ENCODE results near the gene PI4KB.
"Not testable (repeated sequence)": the region's sequence is repeated elsewhere in the genome, so short reads cannot be mapped to it uniquely, and the experiment has no call there.

PI4KB gene

DNA sequence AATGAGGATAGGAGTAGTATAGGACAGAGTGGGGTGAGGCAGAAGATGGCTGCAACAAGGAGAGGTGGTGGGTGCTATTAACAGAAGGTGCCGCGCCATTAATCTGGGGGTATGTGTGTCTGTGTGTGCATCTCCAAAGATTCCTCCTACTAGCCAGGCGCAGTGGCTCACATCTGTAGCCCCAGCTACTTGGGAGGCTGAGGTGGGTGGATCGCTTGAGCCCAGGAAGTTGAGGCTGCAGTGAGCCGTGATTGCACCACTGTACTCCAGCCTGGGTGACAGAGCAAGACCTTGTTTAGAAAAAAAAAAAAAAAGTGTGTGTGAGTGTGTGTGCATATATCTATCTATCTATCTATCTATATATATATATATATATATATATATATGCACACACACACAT lies 51.9 kb downstream of the PI4KB start:
- DNase-seq = not testable (repeated sequence)

DNA sequence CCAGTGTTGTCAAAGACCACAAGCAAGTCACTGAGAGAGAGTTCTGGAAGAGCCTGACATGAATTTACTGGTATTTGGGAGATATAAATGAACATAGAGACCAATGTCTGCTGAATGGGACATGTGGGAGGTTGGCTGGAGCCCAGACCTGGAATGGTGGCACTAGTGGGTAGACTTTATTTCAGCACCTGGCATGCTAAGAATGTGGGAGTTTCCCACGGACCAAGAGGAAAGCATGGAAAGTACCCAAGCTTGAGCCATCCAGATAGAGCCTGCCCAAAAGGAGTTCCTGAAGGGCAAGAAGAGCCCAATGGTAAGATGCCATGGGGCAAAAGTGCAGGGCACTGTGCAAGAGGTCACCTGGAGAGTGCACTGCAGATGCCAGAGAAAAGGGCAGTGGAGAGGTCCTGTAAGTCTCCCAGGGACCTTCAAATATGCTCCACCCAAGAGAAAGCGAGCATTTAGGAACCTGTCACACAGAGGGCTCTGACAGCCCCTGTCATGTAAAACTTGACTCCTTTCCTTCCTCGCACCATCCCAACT lies 53.2 kb downstream of the PI4KB start:
- DNase-seq = no peak

DNA sequence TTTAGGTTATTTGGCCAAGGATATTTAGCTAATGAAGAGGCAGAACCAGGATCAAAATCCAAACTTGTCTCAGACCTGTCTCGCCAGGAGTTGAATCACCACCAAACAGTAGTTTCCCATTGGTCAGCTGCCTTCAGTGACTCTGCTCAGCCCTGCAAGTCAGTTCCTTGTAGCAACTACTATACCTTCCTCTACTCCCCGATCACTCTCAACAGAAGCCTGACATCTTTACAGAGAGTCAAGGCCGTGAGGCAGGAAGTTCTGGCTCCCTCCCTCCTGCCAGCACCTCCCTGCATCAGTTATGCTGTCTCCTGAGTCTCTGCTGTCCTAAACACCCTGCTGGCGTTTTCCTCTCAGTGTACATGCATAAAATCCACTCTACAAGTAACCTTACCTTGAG lies 59.5 kb downstream of the PI4KB start:
- no peak for DNase-seq

DNA sequence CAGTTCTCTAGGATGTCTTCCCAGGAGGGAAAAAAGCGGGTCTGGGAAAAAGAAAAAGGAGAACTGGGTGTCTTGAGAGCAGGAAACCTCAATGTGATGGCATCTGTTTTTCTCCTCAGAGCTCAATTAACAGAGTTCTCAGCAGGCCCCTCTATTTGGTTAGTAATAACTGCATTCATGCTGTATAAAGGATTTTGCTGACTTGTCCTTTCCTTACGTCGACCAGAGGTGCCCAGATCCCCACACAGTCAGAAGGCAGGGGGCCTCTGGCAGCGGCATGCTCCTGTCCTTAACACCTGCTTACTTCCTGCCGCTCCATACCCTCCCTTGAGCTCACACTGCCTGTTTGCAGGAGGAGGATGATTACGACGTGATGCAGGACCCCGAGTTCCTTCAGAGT lies 60.4 kb downstream of the PI4KB start:
- no peak for DNase-seq

DNA sequence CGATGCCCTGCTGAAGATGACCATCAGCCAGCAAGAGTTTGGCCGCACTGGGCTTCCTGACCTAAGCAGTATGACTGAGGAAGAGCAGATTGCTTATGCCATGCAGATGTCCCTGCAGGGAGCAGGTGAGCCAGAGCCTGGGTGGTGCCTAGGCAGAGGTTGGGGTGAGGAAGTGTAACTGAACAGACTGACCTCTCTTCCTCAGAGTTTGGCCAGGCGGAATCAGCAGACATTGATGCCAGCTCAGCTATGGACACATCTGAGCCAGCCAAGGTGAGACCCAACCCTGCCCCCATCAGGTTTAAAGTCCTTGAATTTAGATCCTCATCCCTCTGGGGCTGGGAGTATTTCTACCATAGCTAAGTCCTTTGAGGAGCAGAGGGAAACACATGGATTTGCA lies 60.9 kb downstream of the PI4KB start:
- DNase-seq = no peak

DNA sequence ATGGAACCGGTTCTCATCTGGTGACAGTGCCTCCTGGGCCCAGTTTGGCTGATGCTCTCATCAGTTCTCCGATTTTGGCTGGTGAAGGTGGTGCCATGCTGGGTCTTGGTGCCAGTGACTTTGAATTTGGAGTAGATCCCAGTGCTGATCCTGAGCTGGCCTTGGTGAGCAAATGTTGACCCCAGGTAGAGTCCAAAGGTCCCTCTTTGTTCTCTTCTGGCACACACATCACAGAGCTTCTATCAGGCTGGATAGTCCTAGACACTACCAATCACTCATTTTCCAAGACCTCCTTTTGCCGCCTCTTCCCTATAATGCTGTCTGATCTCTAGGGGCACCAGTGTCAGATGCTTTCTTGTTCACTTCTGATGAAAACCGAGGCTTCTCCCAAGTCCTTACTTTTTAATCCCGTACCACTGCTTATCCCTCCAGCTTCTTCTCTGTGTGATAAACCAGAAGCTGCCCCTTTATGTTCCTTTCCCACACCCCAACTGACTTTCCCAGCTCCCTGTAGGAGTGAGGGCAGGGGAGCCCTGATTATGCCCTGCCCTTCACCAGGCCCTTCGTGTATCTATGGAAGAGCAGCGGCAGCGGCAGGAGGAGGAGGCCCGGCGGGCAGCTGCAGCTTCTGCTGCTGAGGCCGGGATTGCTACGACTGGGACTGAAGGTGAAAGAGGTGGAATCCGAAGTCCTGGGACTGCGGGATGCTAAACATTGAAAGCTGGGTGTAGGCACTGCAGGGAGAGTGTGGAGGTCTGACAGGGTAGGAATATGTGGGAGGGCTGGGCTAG lies 61.6 kb downstream of the PI4KB start:
- DNase-seq = no peak

DNA sequence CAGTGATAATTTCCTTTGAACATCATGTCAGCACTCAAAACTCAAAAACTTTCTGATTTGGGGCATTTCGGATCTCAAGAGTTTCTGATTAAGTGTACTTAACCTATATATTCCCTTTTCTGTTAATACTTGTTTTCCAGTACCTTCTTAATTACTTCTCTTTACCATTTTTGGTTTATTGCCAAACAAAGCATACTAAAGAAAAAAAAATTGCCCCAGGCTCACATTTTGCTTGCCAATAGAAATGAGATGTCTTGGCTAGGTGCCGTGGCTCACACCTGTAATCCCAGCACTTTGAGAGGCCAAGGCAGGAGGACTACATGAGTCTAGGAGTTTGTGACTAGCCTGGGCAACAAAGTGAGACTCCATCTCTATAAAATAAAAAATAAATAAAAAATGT lies 67.9 kb downstream of the PI4KB start:
- no peak for DNase-seq

DNA sequence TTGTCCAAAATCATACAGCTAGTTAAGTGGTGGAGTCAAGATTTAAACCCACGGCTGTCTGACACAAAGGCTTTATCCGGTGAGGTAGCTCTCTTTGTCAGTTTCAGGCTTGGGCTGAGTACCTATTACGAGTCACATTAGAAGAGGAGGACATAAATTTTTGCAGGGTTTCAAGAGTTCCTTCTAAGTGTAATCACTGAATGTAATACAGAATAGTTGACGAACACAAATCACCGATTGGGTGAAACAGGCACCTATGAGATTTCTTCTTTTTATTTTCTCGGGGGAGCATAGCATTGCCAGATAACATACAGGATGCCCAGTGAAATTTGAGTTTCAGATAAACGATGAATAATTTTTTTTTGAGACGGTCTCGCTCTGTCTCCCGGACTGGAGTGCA lies 71.8 kb downstream of the PI4KB start:
- no peak for DNase-seq

DNA sequence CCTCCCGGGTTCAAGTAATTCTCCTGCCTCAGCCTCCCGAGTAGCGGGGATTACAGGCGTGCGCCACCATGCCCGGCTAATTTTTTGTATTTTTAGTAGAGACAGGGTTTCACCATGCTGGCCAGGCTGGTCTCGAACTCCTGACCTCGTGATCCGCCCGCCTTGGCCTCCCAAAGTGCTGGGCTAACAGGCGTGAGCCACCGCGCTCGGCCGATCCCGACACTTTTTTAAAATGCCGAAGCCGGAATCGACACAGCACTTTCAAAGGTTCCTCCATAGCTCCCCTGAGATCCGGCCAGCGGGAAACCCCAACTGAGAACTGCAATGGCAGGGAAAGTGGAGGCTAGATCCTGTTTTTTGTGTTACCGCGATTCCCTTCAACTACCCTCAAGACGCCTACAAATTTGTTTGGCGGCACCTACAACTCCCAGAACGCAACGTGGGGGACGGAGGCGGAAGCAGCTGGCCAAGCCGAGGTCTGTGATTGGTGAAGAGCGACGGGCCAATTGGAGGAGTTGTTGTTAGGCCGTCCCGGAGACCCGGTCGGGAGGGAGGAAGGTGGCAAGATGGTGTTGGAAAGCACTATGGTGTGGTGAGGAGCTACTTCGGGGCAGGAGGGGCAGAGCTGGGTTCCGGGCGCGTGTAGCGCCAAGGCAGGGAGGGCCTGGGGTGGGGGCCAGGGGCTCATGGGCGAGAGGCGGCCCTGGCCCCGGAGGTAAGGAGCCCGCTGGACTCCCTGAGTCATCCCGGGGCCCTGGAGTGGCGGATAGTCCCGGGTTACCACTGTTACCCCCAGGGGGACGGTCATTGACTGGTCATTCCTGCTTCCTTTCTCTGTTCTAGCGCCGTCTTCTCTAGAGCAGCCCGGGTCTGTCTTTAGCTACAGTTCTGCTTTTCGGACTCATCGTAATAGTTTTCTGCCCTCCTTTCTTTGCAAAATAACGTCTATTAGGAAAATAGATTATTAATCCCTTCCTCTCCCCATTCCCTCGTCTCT lies 72.7 kb downstream of the PI4KB start, which contains the start of gene PSMD4:
TSS of gene PSMD4 (plus strand) at position 518 of the 997 bp plus-strand sequence. CDS start at position 567, 49 bp downstream.
- DNase-seq = peak; percentile 90

DNA sequence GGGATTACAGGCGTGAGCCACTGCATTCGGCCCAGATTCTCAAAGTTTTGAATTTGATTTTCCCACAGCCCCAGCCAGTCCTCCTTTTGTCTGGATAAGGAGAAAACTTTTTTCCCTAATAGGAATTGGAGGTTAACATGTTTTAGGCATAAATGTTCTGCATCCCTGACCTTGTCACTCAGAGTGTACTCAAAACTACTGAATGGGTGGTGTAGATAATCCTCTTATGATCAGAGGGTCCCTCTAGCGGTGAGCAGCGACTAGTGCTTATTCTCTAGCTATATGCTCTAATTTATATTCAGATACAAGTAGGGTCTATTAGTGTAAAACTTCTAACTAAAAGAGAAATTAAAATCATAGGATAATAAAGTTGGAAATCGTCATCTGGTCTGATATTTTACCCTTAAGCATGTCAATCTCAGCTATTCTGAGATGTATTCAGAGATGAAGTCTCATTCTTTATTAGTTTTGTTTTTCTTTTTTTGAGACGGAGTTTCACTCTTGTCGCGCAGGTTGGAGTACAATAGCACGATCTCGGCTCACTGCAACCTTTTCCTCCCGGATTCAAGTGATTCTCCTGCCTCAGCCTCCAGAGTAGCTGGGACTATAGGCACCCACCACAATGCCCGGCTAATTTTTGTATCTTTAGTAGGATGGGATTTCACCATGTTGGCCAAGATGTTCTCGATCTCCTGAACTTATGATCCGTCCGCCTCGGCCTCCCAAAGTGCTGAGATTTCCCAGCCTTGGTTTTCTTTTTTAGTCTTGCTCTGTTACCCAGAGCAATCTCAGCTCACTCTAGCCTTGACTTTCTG lies 75.4 kb downstream of the PI4KB start:
- DNase-seq = peak; percentile 55

DNA sequence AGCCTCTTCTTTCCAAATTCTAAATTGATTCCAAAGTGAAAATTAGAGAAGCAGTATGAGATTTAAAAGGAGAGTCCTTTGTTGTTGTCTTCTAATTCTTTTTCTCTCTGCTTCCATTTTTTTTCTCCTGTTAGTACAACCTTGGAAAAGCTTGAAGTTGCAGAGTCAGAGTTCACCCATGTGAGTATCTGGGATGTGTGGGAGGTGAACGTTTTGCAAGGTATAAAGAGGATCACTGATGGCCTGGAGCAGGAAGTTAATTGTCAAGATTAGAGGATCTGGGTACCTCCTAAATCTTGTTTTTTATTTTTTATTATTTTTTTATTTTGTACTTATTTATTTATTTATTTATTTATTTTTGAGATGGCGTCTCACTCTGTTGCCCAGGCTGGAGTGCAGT lies 80.4 kb downstream of the PI4KB start:
- DNase-seq = no peak

DNA sequence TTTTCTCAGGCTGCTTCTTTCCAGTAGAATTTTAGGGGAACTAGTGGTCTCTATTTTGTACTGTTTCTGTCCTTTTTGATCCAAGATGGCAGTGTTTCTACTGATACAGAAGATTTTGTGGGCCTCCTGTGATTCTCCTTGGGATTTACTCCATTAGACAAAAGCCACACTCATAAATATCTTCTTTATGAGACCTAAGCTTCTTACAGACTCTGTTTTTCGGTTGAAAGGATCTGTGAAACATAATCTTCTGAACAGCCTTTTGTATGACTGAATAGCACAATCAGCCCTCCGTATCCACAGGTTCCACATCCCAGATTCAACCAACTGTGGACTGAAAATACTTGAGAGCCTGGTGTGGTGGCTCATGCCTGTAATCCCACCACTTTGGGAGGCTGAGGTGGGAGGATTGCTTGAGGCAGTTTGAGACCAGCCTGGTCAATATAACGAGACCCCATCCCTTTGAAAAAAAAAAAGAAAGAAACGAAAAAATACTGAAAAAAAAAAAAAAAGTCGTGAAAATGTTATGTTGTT lies 83.5 kb downstream of the PI4KB start:
- DNase-seq = no peak

DNA sequence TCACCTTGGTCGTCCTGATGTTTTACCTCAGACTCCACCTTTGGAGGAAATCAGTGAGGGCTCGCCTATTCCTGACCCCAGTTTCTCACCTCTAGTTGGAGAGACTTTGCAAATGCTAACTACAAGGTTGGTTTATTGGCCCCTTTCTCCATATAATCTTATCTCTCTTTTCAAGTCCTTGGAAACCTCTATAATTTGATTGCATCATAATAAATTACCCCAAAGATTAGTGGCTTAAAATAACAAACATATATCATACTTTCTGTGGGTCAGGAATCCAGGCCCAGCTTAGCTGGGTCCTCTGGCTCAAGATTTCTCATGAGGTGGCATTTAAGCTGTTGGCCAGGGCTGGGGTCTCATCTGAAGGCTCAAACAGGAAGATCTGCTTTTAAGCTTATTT lies 84.8 kb downstream of the PI4KB start:
- no peak for DNase-seq

All from effector CD4-positive, alpha-beta T cell (primary cell).